A673 (cell line): ENCODE data around the gene DPM2.

Experiments used
- CTCF ChIP-seq: fragments of 300-800, 200-600 bp; sonication (generic); conservative IDR thresholded peaks from 2 replicates; pipeline ENCODE4 v1.5.1; 2017; ENCODE audit warnings: low read depth, mild to moderate bottlenecking, antibody characterized with exemption, low read length, moderate library complexity, mixed read lengths
- EZH2 ChIP-seq: fragments of 200-600 bp; sonication (generic); IDR thresholded peaks from 2 replicates; pipeline ENCODE4 v1.6.1; 2017; ENCODE audit warnings: borderline replicate concordance, low read depth, mild to moderate bottlenecking, mixed read lengths, antibody characterized with exemption, low read length; ENCODE audit not compliant: poor library complexity, severe bottlenecking

DNA sequence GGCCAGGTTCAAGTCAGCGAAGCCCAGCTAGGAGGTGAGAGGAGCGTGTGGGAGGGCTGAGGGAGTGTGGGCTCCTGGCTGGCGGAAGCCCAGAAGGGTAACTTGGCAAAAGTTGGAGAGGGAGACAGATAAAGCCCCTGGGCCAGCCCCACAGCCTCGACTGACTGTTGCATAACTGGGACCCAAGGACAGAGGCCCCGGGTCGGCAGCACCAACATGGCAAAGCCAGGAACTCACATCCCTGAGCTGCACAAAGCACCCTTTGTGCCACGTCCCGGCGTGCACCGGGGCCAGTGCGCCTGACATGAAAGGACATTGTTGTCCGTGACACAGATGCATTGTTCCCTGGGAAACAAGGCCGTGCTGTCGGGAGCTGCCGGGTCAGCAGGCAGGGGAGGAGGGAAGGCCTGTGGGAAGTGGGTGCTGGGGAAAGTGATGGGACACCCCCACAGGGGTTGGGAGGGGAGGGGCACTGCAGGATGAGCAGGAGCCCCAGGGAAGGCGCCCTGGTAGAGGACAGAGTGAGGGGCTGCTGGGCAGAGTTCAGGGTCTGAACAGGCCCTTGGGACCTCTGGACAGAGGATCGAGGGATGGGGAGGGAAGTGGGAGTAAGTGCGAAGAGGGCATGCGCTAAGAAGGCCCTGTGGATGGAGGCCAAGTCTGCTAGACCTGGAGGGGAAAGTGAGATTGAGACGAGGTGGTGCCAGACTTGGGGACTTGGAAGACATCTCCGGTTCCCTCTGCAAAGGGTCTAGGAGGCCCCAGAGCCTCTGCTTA is 13.0 kb upstream of the DPM2 start:
- TF ChIP-seq CTCF (no peak), EZH2 (no peak)
